GM23338 (cell line): ENCODE measurements around the gene GDE1. TPM values are rescaled to one million over a fixed set of nuclear protein-coding genes. Genes with fewer than 3 reads are reported as not detected.

Source experiments
- ATAC-seq: fragments of 200-7000 bp; cut with Tn5 transposase; 3 replicates; pipeline ENCODE4 v1.9.1; 2020
- DNase-seq: peaks from one replicate; pipeline ENCODE4 v3.0.0-alpha.2; 2015; ENCODE audit warnings: low spot score
- H2AFZ ChIP-seq: fragments of 200-600 bp; sonication (generic); 2 replicates; pipeline ENCODE4 v1.8.0; 2016; ENCODE audit warnings: antibody characterized with exemption, mild to moderate bottlenecking, moderate library complexity
- H3F3A ChIP-seq: fragments of 200-600 bp; sonication (generic); replicated peaks from 2 replicates; pipeline ENCODE4 v1.8.0; 2017; ENCODE audit warnings: antibody characterized with exemption, mixed run types, low read depth
- H3K27ac ChIP-seq: fragments of 200-600 bp; sonication (generic); 2 replicates; pipeline ENCODE4 v1.6.1; 2016; ENCODE audit warnings: low read depth
- H3K27me3 ChIP-seq: fragments of 200-600 bp; sonication (generic); 2 replicates; pipeline ENCODE4 v1.8.0; 2016; ENCODE audit warnings: mild to moderate bottlenecking, mixed run types, moderate library complexity; ENCODE audit not compliant: insufficient read depth
- H3K36me3 ChIP-seq: fragments of 200-600 bp; sonication (generic); 2 replicates; pipeline ENCODE4 v1.8.0; 2016; ENCODE audit warnings: mild to moderate bottlenecking; ENCODE audit not compliant: insufficient read depth
- H3K4me1 ChIP-seq: fragments of 200-600 bp; sonication (generic); 2 replicates; pipeline ENCODE4 v1.8.0; 2016; ENCODE audit warnings: mild to moderate bottlenecking, moderate library complexity; ENCODE audit not compliant: insufficient read depth
- H3K4me2 ChIP-seq: fragments of 200-600 bp; sonication (generic); 2 replicates; pipeline ENCODE4 v1.7.1; 2017; ENCODE audit warnings: mixed run types
- H3K4me3 ChIP-seq: fragments of 200-600 bp; sonication (generic); 2 replicates; pipeline ENCODE4 v1.6.1; 2016; ENCODE audit warnings: mixed run types
- H3K79me2 ChIP-seq: fragments of 200-600 bp; sonication (generic); replicated peaks from 2 replicates; pipeline ENCODE4 v1.8.0; 2017; ENCODE audit warnings: mild to moderate bottlenecking; ENCODE audit not compliant: insufficient read depth
- H3K9me2 ChIP-seq: fragments of 200-600 bp; sonication (generic); 2 replicates; pipeline ENCODE4 v1.8.0; 2017; ENCODE audit not compliant: insufficient read depth
- H4K20me1 ChIP-seq: fragments of 200-600 bp; sonication (generic); replicated peaks from 2 replicates; pipeline ENCODE4 v1.8.0; 2017; ENCODE audit warnings: mild to moderate bottlenecking; ENCODE audit not compliant: insufficient read depth
- H3K27ac Mint-ChIP-seq: 2 replicates; pipeline ENCODE4 v1.8.0; 2020; ENCODE audit warnings: inconsistent platforms, mild to moderate bottlenecking, moderate library complexity, mixed read lengths
- H3K27me3 Mint-ChIP-seq: 3 replicates; pipeline ENCODE4 v1.8.0; 2022; ENCODE audit warnings: low read depth, mild to moderate bottlenecking, moderate library complexity, mixed read lengths, inconsistent platforms; ENCODE audit not compliant: insufficient read depth, poor library complexity
- H3K36me3 Mint-ChIP-seq: 3 replicates; pipeline ENCODE4 v1.8.0; 2021; ENCODE audit warnings: low read depth, mild to moderate bottlenecking, inconsistent platforms, moderate library complexity, mixed read lengths
- H3K4me1 Mint-ChIP-seq: 3 replicates; pipeline ENCODE4 v1.8.0; 2020; ENCODE audit warnings: mild to moderate bottlenecking, inconsistent platforms, mixed read lengths
- H3K4me3 Mint-ChIP-seq: 3 replicates; pipeline ENCODE4 v1.8.0; 2021; ENCODE audit warnings: moderate library complexity, mild to moderate bottlenecking, inconsistent platforms, mixed read lengths
- H3K9me3 Mint-ChIP-seq: 3 replicates; pipeline ENCODE4 v1.8.0; 2020; ENCODE audit warnings: moderate library complexity, mild to moderate bottlenecking, inconsistent platforms, mixed read lengths
- CREB1 ChIP-seq: fragments of 250-450 bp; sonication (Bioruptor Pico); IDR thresholded peaks from 2 replicates; pipeline ENCODE4 v1.5.0; 2020; ENCODE audit warnings: low read depth, mild to moderate bottlenecking, moderate library complexity
- ETS1 ChIP-seq: IDR thresholded peaks from 2 replicates; pipeline ENCODE4 v1.6.1; 2016; ENCODE audit warnings: antibody characterized with exemption
- EZH2 ChIP-seq: fragments of 200-600 bp; sonication (generic); IDR thresholded peaks from one replicate; pipeline ENCODE4 v1.8.0; 2017; ENCODE audit warnings: antibody characterized with exemption, mild to moderate bottlenecking, low read depth; ENCODE audit not compliant: unreplicated experiment
- EZH2phosphoT487 ChIP-seq: fragments of 200-600 bp; sonication (generic); IDR thresholded peaks from one replicate; pipeline ENCODE4 v1.8.1; 2018; ENCODE audit warnings: antibody characterized with exemption; ENCODE audit not compliant: unreplicated experiment
- JUNB ChIP-seq: IDR thresholded peaks from one replicate; pipeline ENCODE4 v1.6.1; 2016; ENCODE audit warnings: antibody characterized with exemption; ENCODE audit not compliant: unreplicated experiment
- NANOG ChIP-seq: IDR thresholded peaks from 2 replicates; pipeline ENCODE4 v1.6.1; 2016; ENCODE audit warnings: antibody characterized with exemption, borderline replicate concordance
- POLR2AphosphoS5 ChIP-seq: IDR thresholded peaks from 2 replicates; pipeline ENCODE4 v1.6.1; 2016; ENCODE audit warnings: antibody characterized with exemption, low read depth
- REST ChIP-seq: IDR thresholded peaks from one replicate; pipeline ENCODE4 v1.6.1; 2018; ENCODE audit warnings: antibody characterized with exemption; ENCODE audit not compliant: unreplicated experiment
- STAT1 ChIP-seq: IDR thresholded peaks from one replicate; pipeline ENCODE4 v1.6.1; 2016; ENCODE audit warnings: antibody characterized with exemption; ENCODE audit not compliant: unreplicated experiment
- ZNF114 ChIP-seq: fragments of 250-450 bp; sonication (Bioruptor Pico); IDR thresholded peaks from 2 replicates; pipeline ENCODE4 v1.5.0; 2020; ENCODE audit warnings: mild to moderate bottlenecking, moderate library complexity
- ZNF331 ChIP-seq: fragments of 250-450 bp; sonication (Bioruptor Pico); IDR thresholded peaks from 2 replicates; pipeline ENCODE4 v1.5.0; 2020; ENCODE audit warnings: low read depth, mild to moderate bottlenecking, moderate library complexity
- polyA plus RNA-seq: library from polyadenylated mRNA; unstranded; fragments of >200 nt; fragmentation: Nextera tagmentation; extraction: Ambion mirVana; gene quantifications from 2 replicates; pipeline ENCODE4 v1.2.1, GENCODE V29; 2016
- total RNA-seq: library from RNA; depleted of rRNA; stranded (reverse); fragments of >200 nt; shearing (Covaris generic); gene quantifications from 2 replicates; pipeline ENCODE4 v1.2.3, GENCODE V29; 2014
- TF ChIP-seq, protein P1 (sequence below), 2 experiments: fragments of 200-600 bp in 1 of 2; sonication (generic) in 1 of 2; conservative IDR thresholded peaks; 2 replicates each; pipeline versions ENCODE4 v1.5.1 to v1.6.1; 2016 to 2017; ENCODE audit warnings: antibody characterized with exemption in 2 of 2, low read depth in 2 of 2, mild to moderate bottlenecking in 2 of 2, moderate library complexity in 1 of 2
- TF ChIP-seq, protein P2 (sequence below): fragments of 250-450 bp; sonication (Bioruptor Pico); IDR thresholded peaks from 2 replicates; pipeline ENCODE4 v1.5.0; 2020; ENCODE audit warnings: mild to moderate bottlenecking, moderate library complexity

The GDE1 gene
- total and polyA plus RNA-seq, 2 experiments from 2014 or later, result 30.0 to 69.3 TPM

DNA sequence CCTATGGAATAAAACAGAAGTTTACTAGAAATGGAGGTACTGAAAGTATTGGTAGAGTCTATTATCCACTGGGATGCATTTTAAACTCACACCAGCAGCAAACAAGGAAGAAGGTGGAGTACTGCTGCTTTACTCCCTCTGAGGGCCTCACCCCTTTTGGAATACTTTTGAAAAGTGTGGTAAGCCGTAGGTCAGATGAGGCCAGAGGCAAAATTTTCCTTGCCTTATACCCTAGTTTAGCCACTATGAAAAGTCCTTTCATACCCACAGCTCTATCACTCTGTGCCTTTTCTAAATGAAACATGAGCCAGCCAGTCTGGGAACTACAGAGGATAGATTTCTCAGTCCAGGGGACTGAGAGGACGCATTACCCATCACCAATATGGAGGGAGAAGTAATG lies 14.0 kb downstream of the GDE1 start:
- H3K9me3 Mint-ChIP-seq, result no peaks in the 10 kb centered on the region; the same call in 2 of the 3 replicates
- peaks cover 11% of the 10 kb centered on the region for H3K36me3 ChIP-seq
- no peaks in the 10 kb centered on the region for H3K27me3 Mint-ChIP-seq
- no peak overlapping the region for H3K4me3 Mint-ChIP-seq
- H3K4me1 ChIP-seq, result no peaks in the 10 kb centered on the region
- no peak overlapping the region for H3K27ac ChIP-seq
- no peaks in the 10 kb centered on the region for H3K27me3 ChIP-seq
- no peak overlapping the region for H2AFZ ChIP-seq
- H3K4me2 ChIP-seq, result no peak overlapping the region
- no peak overlapping the region for H3K27ac Mint-ChIP-seq
- H3K36me3 Mint-ChIP-seq, result peaks cover 69% of the 10 kb centered on the region
- H4K20me1 ChIP-seq, result no peaks in the 10 kb centered on the region; the same call in none of the 2 replicates
- no peak for TF ChIP-seq ETS1
- no peak for TF ChIP-seq STAT1
- TF ChIP-seq ZNF114 (CRISPR knock-in tag), result no peak
- no peak for TF ChIP-seq CREB1 (CRISPR knock-in tag)
- TF ChIP-seq, protein P1, sequence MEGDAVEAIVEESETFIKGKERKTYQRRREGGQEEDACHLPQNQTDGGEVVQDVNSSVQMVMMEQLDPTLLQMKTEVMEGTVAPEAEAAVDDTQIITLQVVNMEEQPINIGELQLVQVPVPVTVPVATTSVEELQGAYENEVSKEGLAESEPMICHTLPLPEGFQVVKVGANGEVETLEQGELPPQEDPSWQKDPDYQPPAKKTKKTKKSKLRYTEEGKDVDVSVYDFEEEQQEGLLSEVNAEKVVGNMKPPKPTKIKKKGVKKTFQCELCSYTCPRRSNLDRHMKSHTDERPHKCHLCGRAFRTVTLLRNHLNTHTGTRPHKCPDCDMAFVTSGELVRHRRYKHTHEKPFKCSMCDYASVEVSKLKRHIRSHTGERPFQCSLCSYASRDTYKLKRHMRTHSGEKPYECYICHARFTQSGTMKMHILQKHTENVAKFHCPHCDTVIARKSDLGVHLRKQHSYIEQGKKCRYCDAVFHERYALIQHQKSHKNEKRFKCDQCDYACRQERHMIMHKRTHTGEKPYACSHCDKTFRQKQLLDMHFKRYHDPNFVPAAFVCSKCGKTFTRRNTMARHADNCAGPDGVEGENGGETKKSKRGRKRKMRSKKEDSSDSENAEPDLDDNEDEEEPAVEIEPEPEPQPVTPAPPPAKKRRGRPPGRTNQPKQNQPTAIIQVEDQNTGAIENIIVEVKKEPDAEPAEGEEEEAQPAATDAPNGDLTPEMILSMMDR (conservative IDR thresholded peaks at IDR 0.05; ENCODE audit: low read depth in 2 of 2), result no peak
- TF ChIP-seq POLR2AphosphoS5, result no peak
- no peak for TF ChIP-seq ZNF331 (CRISPR knock-in tag)
- TF ChIP-seq, protein P2, sequence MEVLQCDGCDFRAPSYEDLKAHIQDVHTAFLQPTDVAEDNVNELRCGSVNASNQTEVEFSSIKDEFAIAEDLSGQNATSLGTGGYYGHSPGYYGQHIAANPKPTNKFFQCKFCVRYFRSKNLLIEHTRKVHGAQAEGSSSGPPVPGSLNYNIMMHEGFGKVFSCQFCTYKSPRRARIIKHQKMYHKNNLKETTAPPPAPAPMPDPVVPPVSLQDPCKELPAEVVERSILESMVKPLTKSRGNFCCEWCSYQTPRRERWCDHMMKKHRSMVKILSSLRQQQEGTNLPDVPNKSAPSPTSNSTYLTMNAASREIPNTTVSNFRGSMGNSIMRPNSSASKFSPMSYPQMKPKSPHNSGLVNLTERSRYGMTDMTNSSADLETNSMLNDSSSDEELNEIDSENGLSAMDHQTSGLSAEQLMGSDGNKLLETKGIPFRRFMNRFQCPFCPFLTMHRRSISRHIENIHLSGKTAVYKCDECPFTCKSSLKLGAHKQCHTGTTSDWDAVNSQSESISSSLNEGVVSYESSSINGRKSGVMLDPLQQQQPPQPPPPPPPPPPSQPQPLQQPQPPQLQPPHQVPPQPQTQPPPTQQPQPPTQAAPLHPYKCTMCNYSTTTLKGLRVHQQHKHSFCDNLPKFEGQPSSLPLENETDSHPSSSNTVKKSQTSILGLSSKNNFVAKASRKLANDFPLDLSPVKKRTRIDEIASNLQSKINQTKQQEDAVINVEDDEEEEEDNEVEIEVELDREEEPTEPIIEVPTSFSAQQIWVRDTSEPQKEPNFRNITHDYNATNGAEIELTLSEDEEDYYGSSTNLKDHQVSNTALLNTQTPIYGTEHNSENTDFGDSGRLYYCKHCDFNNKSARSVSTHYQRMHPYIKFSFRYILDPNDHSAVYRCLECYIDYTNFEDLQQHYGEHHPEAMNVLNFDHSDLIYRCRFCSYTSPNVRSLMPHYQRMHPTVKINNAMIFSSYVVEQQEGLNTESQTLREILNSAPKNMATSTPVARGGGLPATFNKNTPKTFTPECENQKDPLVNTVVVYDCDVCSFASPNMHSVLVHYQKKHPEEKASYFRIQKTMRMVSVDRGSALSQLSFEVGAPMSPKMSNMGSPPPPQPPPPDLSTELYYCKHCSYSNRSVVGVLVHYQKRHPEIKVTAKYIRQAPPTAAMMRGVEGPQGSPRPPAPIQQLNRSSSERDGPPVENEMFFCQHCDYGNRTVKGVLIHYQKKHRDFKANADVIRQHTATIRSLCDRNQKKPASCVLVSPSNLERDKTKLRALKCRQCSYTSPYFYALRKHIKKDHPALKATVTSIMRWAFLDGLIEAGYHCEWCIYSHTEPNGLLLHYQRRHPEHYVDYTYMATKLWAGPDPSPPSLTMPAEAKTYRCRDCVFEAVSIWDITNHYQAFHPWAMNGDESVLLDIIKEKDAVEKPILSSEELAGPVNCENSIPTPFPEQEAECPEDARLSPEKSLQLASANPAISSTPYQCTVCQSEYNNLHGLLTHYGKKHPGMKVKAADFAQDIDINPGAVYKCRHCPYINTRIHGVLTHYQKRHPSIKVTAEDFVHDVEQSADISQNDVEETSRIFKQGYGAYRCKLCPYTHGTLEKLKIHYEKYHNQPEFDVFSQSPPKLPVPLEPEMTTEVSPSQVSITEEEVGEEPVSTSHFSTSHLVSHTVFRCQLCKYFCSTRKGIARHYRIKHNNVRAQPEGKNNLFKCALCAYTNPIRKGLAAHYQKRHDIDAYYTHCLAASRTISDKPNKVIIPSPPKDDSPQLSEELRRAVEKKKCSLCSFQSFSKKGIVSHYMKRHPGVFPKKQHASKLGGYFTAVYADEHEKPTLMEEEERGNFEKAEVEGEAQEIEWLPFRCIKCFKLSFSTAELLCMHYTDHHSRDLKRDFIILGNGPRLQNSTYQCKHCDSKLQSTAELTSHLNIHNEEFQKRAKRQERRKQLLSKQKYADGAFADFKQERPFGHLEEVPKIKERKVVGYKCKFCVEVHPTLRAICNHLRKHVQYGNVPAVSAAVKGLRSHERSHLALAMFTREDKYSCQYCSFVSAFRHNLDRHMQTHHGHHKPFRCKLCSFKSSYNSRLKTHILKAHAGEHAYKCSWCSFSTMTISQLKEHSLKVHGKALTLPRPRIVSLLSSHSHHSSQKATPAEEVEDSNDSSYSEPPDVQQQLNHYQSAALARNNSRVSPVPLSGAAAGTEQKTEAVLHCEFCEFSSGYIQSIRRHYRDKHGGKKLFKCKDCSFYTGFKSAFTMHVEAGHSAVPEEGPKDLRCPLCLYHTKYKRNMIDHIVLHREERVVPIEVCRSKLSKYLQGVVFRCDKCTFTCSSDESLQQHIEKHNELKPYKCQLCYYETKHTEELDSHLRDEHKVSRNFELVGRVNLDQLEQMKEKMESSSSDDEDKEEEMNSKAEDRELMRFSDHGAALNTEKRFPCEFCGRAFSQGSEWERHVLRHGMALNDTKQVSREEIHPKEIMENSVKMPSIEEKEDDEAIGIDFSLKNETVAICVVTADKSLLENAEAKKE (CRISPR knock-in tag), result no peak
- TF ChIP-seq EZH2, result no peak
- no peak for TF ChIP-seq JUNB
- no peak for TF ChIP-seq NANOG
- TF ChIP-seq REST, result no peak
- TF ChIP-seq EZH2phosphoT487, result no peak
- H3K4me3 ChIP-seq, result no peak overlapping the region
- no peaks in the 10 kb centered on the region for H3F3A ChIP-seq
- DNase-seq (no peak), ATAC-seq (no peak)
- H3K79me2 ChIP-seq, result peaks cover 8% of the 10 kb centered on the region; the same call in 1 of the 2 replicates
- no peaks in the 10 kb centered on the region for H3K4me1 Mint-ChIP-seq
- H3K9me2 ChIP-seq, result no peaks in the 10 kb centered on the region
